A673 (cell line): ENCODE measurements around the gene SLC25A13.

Experiments used
- EZH2 ChIP-seq: fragments of 200-600 bp; sonication (generic); IDR thresholded peaks from 2 replicates; pipeline ENCODE4 v1.6.1; 2017; ENCODE audit warnings: borderline replicate concordance, low read depth, mild to moderate bottlenecking, mixed read lengths, antibody characterized with exemption, low read length; ENCODE audit not compliant: poor library complexity, severe bottlenecking
- TF ChIP-seq, protein P1 (sequence below): fragments of 300-800, 200-600 bp; sonication (generic); conservative IDR thresholded peaks from 2 replicates; pipeline ENCODE4 v1.5.1; 2017; ENCODE audit warnings: low read depth, mild to moderate bottlenecking, antibody characterized with exemption, low read length, moderate library complexity, mixed read lengths

DNA sequence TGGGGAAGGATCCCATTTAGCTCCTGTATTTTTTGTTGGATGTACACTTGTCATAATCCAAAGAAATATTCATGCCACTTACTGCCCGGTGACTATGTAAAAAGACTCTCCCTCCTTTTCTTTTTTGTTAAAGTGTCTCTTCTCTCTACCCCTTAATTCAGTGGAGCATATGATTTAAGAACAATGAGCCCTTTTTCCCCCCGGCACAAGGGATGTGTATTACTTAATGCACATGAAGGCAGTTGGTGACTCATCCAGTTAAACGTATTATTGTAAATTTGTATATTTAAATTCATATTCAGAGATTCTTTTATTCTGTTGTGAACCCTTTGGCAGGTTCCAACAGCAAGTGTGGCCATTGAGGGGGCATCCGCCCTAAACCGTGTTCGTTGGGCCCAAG, 241.9 kb downstream of the SLC25A13 start:
- TF ChIP-seq, protein P1, sequence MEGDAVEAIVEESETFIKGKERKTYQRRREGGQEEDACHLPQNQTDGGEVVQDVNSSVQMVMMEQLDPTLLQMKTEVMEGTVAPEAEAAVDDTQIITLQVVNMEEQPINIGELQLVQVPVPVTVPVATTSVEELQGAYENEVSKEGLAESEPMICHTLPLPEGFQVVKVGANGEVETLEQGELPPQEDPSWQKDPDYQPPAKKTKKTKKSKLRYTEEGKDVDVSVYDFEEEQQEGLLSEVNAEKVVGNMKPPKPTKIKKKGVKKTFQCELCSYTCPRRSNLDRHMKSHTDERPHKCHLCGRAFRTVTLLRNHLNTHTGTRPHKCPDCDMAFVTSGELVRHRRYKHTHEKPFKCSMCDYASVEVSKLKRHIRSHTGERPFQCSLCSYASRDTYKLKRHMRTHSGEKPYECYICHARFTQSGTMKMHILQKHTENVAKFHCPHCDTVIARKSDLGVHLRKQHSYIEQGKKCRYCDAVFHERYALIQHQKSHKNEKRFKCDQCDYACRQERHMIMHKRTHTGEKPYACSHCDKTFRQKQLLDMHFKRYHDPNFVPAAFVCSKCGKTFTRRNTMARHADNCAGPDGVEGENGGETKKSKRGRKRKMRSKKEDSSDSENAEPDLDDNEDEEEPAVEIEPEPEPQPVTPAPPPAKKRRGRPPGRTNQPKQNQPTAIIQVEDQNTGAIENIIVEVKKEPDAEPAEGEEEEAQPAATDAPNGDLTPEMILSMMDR, result no peak
- TF ChIP-seq EZH2, result no peak
